OCI-LY3 (cell line): ENCODE measurements around the gene TXNL4A.

Experiments used
- CTCF ChIP-seq: fragments of 200-600, 300-600 bp; sonication (generic); IDR thresholded peaks from 2 replicates; pipeline ENCODE4 v1.5.1; 2014; ENCODE audit warnings: antibody characterized with exemption, low read length, low read depth
- EZH2phosphoT487 ChIP-seq: fragments of 200-600 bp; shearing (Covaris generic); IDR thresholded peaks from 2 replicates; pipeline ENCODE4 v1.6.1; 2018; ENCODE audit warnings: antibody characterized with exemption, mixed run types, low read depth

- TF ChIP-seq CTCF: no peak
- no peak for TF ChIP-seq EZH2phosphoT487
Observed at GRCh38 chr18:79935098-79935480, 53.3 kb downstream of the TXNL4A start.
